ENCODE results near the gene LIMA1.

LIMA1 gene

DNA sequence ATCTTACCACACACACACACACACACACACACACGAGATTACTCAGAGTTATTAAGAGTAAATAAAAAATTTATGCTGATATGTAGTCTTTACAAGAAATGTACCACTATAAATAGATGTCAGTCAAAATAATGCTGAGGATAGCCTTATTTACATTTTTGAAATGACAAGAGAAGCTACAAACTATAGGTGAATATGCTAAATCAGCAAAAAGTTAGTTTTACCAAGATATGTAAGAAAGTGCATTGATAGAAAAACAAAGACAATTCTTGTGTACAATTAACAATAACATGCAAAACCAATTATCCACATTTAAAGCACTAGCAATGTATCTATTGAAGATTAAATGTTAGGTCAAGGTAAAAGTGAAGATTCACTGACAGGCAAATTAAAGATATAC is 69.3 kb downstream of the LIMA1 start:
- H3K36me3 Mint-ChIP-seq (ENCODE audit: insufficient read depth) = peaks cover 3% of the 10 kb centered on the region
- DNase-seq = no peak
- no peaks in the 10 kb centered on the region for H3K9me3 Mint-ChIP-seq
- peak overlapping the region in 1 of 2 donors; percentile 29 for H3K4me3 Mint-ChIP-seq
- no peaks in the 10 kb centered on the region for H3K27me3 Mint-ChIP-seq
- H3K27ac Mint-ChIP-seq = peak overlapping the region; percentile 93 to 94
- H3K4me1 Mint-ChIP-seq (ENCODE audit: low read depth in 2 of 2) = peaks cover 12 to 45% of the 10 kb centered on the region in 2 donors
- ATAC-seq (replicated peaks) = no peak

GRCh38 chr12:50213439-50213838 is 69.9 kb downstream of the LIMA1 start:
- H3K4me1 Mint-ChIP-seq (ENCODE audit: low read depth in 2 of 2) = peaks cover 12 to 45% of the 10 kb centered on the region in 2 donors
- peak overlapping the region; percentile 93 to 94 for H3K27ac Mint-ChIP-seq
- H3K4me3 Mint-ChIP-seq = peak overlapping the region in 1 of 2 donors; percentile 29

GRCh38 chr12:50212071-50212467 is 71.3 kb downstream of the LIMA1 start:
- Mint-ChIP-seq H3K9me3 (no peaks in the 10 kb centered on the region), H3K36me3 (ENCODE audit: insufficient read depth) (peaks cover under 1% of the 10 kb centered on the region), H3K27me3 (no peaks in the 10 kb centered on the region), H3K27ac (peak overlapping the region; percentile 93 to 94), H3K4me1 (ENCODE audit: low read depth in 2 of 2) (peaks cover 12 to 39% of the 10 kb centered on the region in 2 donors), H3K4me3 (peak overlapping the region; percentile 64 to 67)
- DNase-seq = no peak
- peak; percentile 22 for ATAC-seq (replicated peaks)

More at GRCh38 chr12:50213439-50213838, 69.9 kb downstream of the LIMA1 start:
- peaks cover 3% of the 10 kb centered on the region for H3K36me3 Mint-ChIP-seq (ENCODE audit: insufficient read depth)
- ATAC-seq (replicated peaks) = no peak
- DNase-seq = no peak
- no peaks in the 10 kb centered on the region for H3K9me3 Mint-ChIP-seq
- H3K27me3 Mint-ChIP-seq = no peaks in the 10 kb centered on the region

DNA sequence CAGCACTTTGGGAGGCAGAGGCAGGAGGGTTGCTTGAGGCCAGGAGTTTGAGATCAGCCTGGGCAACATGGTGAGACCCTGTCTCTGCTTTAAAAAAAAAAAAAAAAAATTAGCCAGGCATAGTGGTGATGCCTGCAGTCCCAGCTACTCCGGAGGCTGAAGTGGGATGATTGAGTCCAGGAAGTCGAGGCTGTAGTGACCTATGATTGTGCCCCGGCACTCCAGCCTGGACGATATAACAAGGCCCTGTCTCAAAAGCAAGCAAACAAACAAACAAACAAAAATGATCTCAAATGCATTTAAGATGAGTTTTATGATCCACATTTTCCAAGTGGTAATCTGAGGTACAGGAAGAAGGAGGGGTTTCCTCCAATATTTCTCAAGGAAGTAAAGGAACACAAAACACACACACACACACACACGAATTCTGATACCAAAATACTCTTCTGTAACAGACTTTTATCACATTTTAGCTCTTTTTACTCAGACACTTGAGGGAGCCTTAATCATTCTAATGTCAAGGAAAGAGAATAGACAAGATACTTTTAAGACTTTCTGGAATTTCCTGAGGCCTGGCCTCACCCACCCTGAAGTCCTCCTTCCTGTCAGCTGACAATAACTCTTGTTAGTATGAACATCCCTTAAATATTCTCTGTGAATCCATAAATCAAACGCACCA is 71.8 kb downstream of the LIMA1 start:
- peak overlapping the region; percentile 64 to 67 for H3K4me3 Mint-ChIP-seq
- no peaks in the 10 kb centered on the region for H3K27me3 Mint-ChIP-seq
- DNase-seq (no peak), ATAC-seq (replicated peaks) (peak; percentile 16)
- peaks cover 2% of the 10 kb centered on the region for H3K36me3 Mint-ChIP-seq (ENCODE audit: insufficient read depth)
- peaks cover 12 to 38% of the 10 kb centered on the region in 2 donors for H3K4me1 Mint-ChIP-seq (ENCODE audit: low read depth in 2 of 2)
- no peaks in the 10 kb centered on the region for H3K9me3 Mint-ChIP-seq
- peak overlapping the region; percentile 93 to 94 for H3K27ac Mint-ChIP-seq

GRCh38 chr12:50207424-50207823 is 75.9 kb downstream of the LIMA1 start:
- Mint-ChIP-seq H3K9me3 (no peaks in the 10 kb centered on the region), H3K27ac (no peak overlapping the region), H3K4me3 (no peak overlapping the region), H3K4me1 (ENCODE audit: low read depth in 2 of 2) (peaks cover 9 to 15% of the 10 kb centered on the region in 2 donors), H3K36me3 (ENCODE audit: insufficient read depth) (peaks cover 32% of the 10 kb centered on the region), H3K27me3 (no peaks in the 10 kb centered on the region)
- ATAC-seq (replicated peaks) (no peak), DNase-seq (no peak)

DNA sequence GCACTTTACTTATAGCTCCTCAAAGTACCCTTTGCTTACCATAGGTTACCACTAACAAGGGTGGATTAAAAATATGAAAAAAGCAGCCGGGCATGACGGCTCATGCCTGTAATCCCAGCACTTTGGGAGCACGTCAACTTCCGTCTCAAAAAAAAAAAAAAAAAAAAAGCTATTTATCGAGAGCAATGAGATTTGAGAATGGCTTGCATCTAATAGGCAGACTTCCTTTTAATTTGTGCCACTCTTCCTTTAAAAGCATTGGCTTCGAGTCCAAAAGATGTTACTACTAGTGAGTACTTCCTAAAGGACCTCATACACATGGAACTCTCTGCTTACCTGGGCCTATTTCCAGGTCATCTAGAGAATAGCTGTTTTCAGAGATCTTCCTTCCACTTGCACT is 77.7 kb downstream of the LIMA1 start:
- ATAC-seq (replicated peaks) = no peak
- DNase-seq = no peak
- H3K4me1 Mint-ChIP-seq (ENCODE audit: low read depth in 2 of 2) = peaks cover 0 to 3% of the 10 kb centered on the region in 2 donors
- H3K4me3 Mint-ChIP-seq = no peak overlapping the region
- no peak overlapping the region for H3K27ac Mint-ChIP-seq
- no peaks in the 10 kb centered on the region for H3K9me3 Mint-ChIP-seq
- no peaks in the 10 kb centered on the region for H3K27me3 Mint-ChIP-seq
- peaks cover 35% of the 10 kb centered on the region for H3K36me3 Mint-ChIP-seq (ENCODE audit: insufficient read depth)

DNA sequence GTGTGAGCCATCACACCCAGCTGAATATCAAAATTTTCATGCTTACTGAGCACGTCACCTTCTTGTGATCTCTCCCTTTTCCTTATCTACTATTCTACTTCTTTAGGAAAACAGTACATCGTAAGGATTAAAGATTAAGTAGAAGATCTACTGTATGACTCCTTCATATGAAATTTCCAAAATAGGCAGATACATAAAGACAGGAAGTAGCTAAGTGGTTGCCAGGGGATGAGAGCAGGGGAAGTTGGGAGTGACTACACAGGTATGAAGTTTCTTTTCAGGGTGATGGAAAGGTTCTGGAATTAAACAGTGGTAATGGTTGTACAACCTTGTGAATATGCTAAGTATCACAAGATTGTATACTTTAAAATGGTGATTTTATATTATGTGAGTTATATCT is 79.6 kb downstream of the LIMA1 start:
- H3K4me1 Mint-ChIP-seq (ENCODE audit: low read depth in 2 of 2) = no peaks in the 10 kb centered on the region
- H3K9me3 Mint-ChIP-seq = no peaks in the 10 kb centered on the region
- H3K27ac Mint-ChIP-seq = no peak overlapping the region
- ATAC-seq (replicated peaks) = no peak
- H3K36me3 Mint-ChIP-seq (ENCODE audit: insufficient read depth) = peaks cover 51% of the 10 kb centered on the region
- H3K4me3 Mint-ChIP-seq = no peak overlapping the region
- DNase-seq = no peak
- H3K27me3 Mint-ChIP-seq = no peaks in the 10 kb centered on the region

GRCh38 chr12:50201987-50202521 is 81.3 kb downstream of the LIMA1 start:
- no peak overlapping the region for H3K27ac Mint-ChIP-seq

GRCh38 chr12:50200552-50201273 is 82.6 kb downstream of the LIMA1 start:
- DNase-seq = no peak
- no peaks in the 10 kb centered on the region for H3K27me3 Mint-ChIP-seq
- peaks cover 63% of the 10 kb centered on the region for H3K36me3 Mint-ChIP-seq (ENCODE audit: insufficient read depth)
- H3K27ac Mint-ChIP-seq = no peak overlapping the region
- H3K4me1 Mint-ChIP-seq (ENCODE audit: low read depth in 2 of 2) = no peaks in the 10 kb centered on the region
- no peaks in the 10 kb centered on the region for H3K9me3 Mint-ChIP-seq
- no peak for ATAC-seq (replicated peaks)
- H3K4me3 Mint-ChIP-seq = no peak overlapping the region

More at GRCh38 chr12:50201987-50202521, 81.3 kb downstream of the LIMA1 start:
- H3K9me3 Mint-ChIP-seq = no peaks in the 10 kb centered on the region
- DNase-seq (no peak), ATAC-seq (replicated peaks) (no peak)
- H3K4me3 Mint-ChIP-seq = no peak overlapping the region
- H3K36me3 Mint-ChIP-seq (ENCODE audit: insufficient read depth) = peaks cover 60% of the 10 kb centered on the region
- no peaks in the 10 kb centered on the region for H3K4me1 Mint-ChIP-seq (ENCODE audit: low read depth in 2 of 2)
- H3K27me3 Mint-ChIP-seq = no peaks in the 10 kb centered on the region

DNA sequence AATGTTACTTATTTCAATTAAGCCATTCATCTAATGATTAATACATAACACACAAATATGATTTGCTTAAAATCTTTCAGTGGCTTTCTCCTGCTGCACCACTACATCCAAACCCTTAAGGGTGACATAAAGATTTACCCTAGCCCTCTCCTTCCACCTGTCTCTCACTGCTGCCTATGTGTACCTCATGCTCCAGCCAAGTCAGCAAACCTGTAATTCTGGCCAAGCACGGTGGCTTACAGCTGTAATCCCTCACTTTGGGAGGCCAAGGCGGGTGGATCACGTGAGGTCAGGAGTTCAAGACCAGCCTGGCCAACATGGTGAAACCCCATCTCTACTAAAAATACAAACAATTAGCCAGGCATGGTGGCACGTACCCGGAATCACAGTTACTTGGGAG is 84.5 kb downstream of the LIMA1 start:
- ATAC-seq (replicated peaks) (no peak), DNase-seq (no peak)
- Mint-ChIP-seq H3K9me3 (no peaks in the 10 kb centered on the region), H3K27me3 (no peaks in the 10 kb centered on the region), H3K27ac (no peak overlapping the region), H3K4me1 (ENCODE audit: low read depth in 2 of 2) (no peaks in the 10 kb centered on the region), H3K36me3 (ENCODE audit: insufficient read depth) (peaks cover 49% of the 10 kb centered on the region), H3K4me3 (no peak overlapping the region)

- H3K4me3 Mint-ChIP-seq = no peak overlapping the region
- no peaks in the 10 kb centered on the region for H3K9me3 Mint-ChIP-seq
- ATAC-seq (replicated peaks) (no peak), DNase-seq (no peak)
- H3K27me3 Mint-ChIP-seq = no peaks in the 10 kb centered on the region
- H3K36me3 Mint-ChIP-seq (ENCODE audit: insufficient read depth) = peaks cover 37% of the 10 kb centered on the region
- no peaks in the 10 kb centered on the region for H3K4me1 Mint-ChIP-seq (ENCODE audit: low read depth in 2 of 2)
- no peak overlapping the region for H3K27ac Mint-ChIP-seq
These were observed 86.0 kb downstream of the LIMA1 start for GRCh38 chr12:50197297-50197727.

GRCh38 chr12:50196537-50196936 is 86.8 kb downstream of the LIMA1 start:
- Mint-ChIP-seq H3K4me1 (ENCODE audit: low read depth in 2 of 2) (no peaks in the 10 kb centered on the region), H3K4me3 (no peak overlapping the region), H3K36me3 (ENCODE audit: insufficient read depth) (peaks cover 40% of the 10 kb centered on the region), H3K9me3 (no peaks in the 10 kb centered on the region), H3K27me3 (no peaks in the 10 kb centered on the region), H3K27ac (peak overlapping the region in 1 of 2 donors; percentile 55)
- DNase-seq (no peak), ATAC-seq (replicated peaks) (no peak)

- DNase-seq = no peak
- H3K27me3 Mint-ChIP-seq = no peaks in the 10 kb centered on the region
- H3K4me3 Mint-ChIP-seq = no peak overlapping the region
- peaks cover 42% of the 10 kb centered on the region for H3K36me3 Mint-ChIP-seq (ENCODE audit: insufficient read depth)
- no peak for ATAC-seq (replicated peaks)
- no peak overlapping the region for H3K27ac Mint-ChIP-seq
- H3K4me1 Mint-ChIP-seq (ENCODE audit: low read depth in 2 of 2) = no peaks in the 10 kb centered on the region
- H3K9me3 Mint-ChIP-seq = no peaks in the 10 kb centered on the region
These were observed 87.5 kb downstream of the LIMA1 start for GRCh38 chr12:50195832-50196231.

GRCh38 chr12:50192908-50193307 is 90.4 kb downstream of the LIMA1 start:
- DNase-seq (no peak), ATAC-seq (replicated peaks) (no peak)
- Mint-ChIP-seq H3K36me3 (ENCODE audit: insufficient read depth) (peaks cover 25% of the 10 kb centered on the region), H3K4me1 (ENCODE audit: low read depth in 2 of 2) (peaks cover 3 to 5% of the 10 kb centered on the region in 2 donors), H3K27ac (no peak overlapping the region), H3K9me3 (no peaks in the 10 kb centered on the region), H3K4me3 (no peak overlapping the region), H3K27me3 (no peaks in the 10 kb centered on the region)

Measured in effector memory CD8-positive, alpha-beta T cell (primary cell).